Measurements from ENCODE around the gene CRTAC1.

DNA sequence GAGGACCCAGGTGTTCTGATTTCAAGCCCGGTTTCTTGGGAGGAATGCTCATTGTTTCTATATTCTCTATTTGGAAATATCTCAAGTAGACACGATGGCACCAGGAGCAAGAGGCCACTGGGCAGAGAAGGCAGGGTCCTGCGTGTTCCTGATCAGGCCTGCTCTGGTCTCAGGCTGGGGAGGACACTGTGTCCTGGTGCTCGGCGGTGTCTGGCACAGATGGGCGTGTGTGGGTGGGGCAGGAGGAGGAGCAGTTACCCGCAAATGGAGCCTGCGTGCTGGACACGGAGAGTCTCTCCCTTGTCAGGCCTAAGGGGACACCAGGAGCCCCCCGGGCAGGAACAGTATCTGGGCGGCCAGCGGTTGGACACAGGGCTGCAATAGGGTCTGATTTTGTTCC is 206.7 kb downstream of the CRTAC1 start:
- TF ChIP-seq, protein P1, sequence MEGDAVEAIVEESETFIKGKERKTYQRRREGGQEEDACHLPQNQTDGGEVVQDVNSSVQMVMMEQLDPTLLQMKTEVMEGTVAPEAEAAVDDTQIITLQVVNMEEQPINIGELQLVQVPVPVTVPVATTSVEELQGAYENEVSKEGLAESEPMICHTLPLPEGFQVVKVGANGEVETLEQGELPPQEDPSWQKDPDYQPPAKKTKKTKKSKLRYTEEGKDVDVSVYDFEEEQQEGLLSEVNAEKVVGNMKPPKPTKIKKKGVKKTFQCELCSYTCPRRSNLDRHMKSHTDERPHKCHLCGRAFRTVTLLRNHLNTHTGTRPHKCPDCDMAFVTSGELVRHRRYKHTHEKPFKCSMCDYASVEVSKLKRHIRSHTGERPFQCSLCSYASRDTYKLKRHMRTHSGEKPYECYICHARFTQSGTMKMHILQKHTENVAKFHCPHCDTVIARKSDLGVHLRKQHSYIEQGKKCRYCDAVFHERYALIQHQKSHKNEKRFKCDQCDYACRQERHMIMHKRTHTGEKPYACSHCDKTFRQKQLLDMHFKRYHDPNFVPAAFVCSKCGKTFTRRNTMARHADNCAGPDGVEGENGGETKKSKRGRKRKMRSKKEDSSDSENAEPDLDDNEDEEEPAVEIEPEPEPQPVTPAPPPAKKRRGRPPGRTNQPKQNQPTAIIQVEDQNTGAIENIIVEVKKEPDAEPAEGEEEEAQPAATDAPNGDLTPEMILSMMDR (IDR thresholded peaks at IDR 0.05; ENCODE audit: extremely low read depth in 1 of 2, insufficient read depth in 1 of 2, low read depth in 1 of 2, low read length in 2 of 2): no peak
- no peak for TF ChIP-seq POLR2AphosphoS5 (IDR thresholded peaks at IDR 0.05; ENCODE audit: insufficient read depth, low read depth, low read length)
- TF ChIP-seq POLR2A (IDR thresholded peaks at IDR 0.05; ENCODE audit: low read depth, low read length): no peak
- no peak for TF ChIP-seq EZH2 (IDR thresholded peaks at IDR 0.05; ENCODE audit: borderline replicate concordance, low read depth, low read length, severe bottlenecking)
- TF ChIP-seq MAX (IDR thresholded peaks at IDR 0.05; ENCODE audit: insufficient read depth, insufficient read length): no peak
- TF ChIP-seq FOS (IDR thresholded peaks at IDR 0.05; ENCODE audit: borderline replicate concordance, insufficient read depth, low read length): no peak
- TF ChIP-seq JUN (IDR thresholded peaks at IDR 0.05; ENCODE audit: borderline replicate concordance, insufficient read depth, insufficient read length, low read depth): no peak
